Type B pancreatic cell (in vitro differentiated cells): ENCODE data around the gene APBA3. TPM values are rescaled to one million over a fixed set of nuclear protein-coding genes. Genes with fewer than 3 reads are reported as not detected.

Experiments used
- DNase-seq: peaks from one replicate; pipeline ENCODE4 v3.0.0; 2021; ENCODE audit warnings: mixed read lengths; ENCODE audit not compliant: unreplicated experiment; ENCODE audit errors: extremely low spot score
- H3K27ac Mint-ChIP-seq: 2 replicates; pipeline ENCODE4 v1.8.0; 2021; ENCODE audit warnings: mild to moderate bottlenecking, mixed read lengths
- H3K27me3 Mint-ChIP-seq: 2 replicates; pipeline ENCODE4 v1.8.0; 2021; ENCODE audit warnings: mixed read lengths
- H3K36me3 Mint-ChIP-seq: 2 replicates; pipeline ENCODE4 v1.8.0; 2021; ENCODE audit warnings: mixed read lengths
- H3K4me1 Mint-ChIP-seq: one replicate; pipeline ENCODE4 v1.8.0; 2021; ENCODE audit warnings: mixed read lengths; ENCODE audit not compliant: unreplicated experiment
- H3K4me3 Mint-ChIP-seq: 2 replicates; pipeline ENCODE4 v1.8.0; 2021; ENCODE audit warnings: mild to moderate bottlenecking, mixed read lengths
- H3K9me3 Mint-ChIP-seq: 2 replicates; pipeline ENCODE4 v1.8.0; 2021; ENCODE audit warnings: mixed read lengths
- total RNA-seq: library from RNA; stranded (reverse); gene quantifications from 2 replicates; pipeline ENCODE4 v1.2.1, GENCODE V29; 2021; ENCODE audit warnings: low replicate concordance
- TF ChIP-seq, protein P1 (sequence below): fragments of 200-600 bp; sonication (generic); conservative IDR thresholded peaks from 2 replicates; pipeline ENCODE4 v1.5.0; 2021; ENCODE audit warnings: antibody characterized with exemption, mild to moderate bottlenecking

The APBA3 gene
- total RNA-seq, 1 donor from 2014 or later: 28.5 TPM

DNA sequence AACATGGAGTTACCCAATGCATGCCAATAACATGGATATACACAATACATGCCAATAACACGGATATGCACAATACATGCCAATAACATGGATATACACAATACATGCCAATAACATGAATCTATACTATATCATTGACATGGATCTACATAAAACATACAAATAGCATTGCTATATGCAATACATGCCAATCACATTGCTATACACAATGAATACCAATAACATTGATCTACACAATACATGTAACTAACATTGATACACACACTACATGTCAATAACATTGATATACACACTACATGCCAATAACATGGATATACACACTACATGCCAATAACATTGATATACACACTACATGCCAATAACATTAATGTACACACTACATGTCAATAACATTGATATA lies 60.3 kb downstream of the APBA3 start:
- no peak for DNase-seq
- Mint-ChIP-seq H3K9me3 (no peaks in the 10 kb centered on the region), H3K4me3 (peak overlapping the region; percentile 76), H3K36me3 (no peaks in the 10 kb centered on the region), H3K27ac (no peak overlapping the region), H3K4me1 (no peaks in the 10 kb centered on the region), H3K27me3 (no peaks in the 10 kb centered on the region)
- TF ChIP-seq, protein P1, sequence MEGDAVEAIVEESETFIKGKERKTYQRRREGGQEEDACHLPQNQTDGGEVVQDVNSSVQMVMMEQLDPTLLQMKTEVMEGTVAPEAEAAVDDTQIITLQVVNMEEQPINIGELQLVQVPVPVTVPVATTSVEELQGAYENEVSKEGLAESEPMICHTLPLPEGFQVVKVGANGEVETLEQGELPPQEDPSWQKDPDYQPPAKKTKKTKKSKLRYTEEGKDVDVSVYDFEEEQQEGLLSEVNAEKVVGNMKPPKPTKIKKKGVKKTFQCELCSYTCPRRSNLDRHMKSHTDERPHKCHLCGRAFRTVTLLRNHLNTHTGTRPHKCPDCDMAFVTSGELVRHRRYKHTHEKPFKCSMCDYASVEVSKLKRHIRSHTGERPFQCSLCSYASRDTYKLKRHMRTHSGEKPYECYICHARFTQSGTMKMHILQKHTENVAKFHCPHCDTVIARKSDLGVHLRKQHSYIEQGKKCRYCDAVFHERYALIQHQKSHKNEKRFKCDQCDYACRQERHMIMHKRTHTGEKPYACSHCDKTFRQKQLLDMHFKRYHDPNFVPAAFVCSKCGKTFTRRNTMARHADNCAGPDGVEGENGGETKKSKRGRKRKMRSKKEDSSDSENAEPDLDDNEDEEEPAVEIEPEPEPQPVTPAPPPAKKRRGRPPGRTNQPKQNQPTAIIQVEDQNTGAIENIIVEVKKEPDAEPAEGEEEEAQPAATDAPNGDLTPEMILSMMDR: no peak

Other genes with a start within 250 kb of the APBA3 start
- gene TEKTIP1, start 222.5 kb downstream of the APBA3 start, total RNA-seq: 1.3 and 3.4 TPM in 2 replicates
- 74.1 and 80.9 TPM in 2 replicates for gene MFSD12, start 204.1 kb downstream of the APBA3 start, total RNA-seq
- 60.1 and 78.3 TPM in 2 replicates for gene HMG20B, start 188.7 kb downstream of the APBA3 start, total RNA-seq
- gene GIPC3, start 176.2 kb downstream of the APBA3 start, total RNA-seq: 0.07 TPM in 1 of 2 replicates, not detected in the other
- gene TBXA2R, start 154.8 kb downstream of the APBA3 start, total RNA-seq: not detected in 2 replicates
- gene CACTIN, start 134.9 kb downstream of the APBA3 start, total RNA-seq: 31.6 and 32.4 TPM in 2 replicates
- gene PIP5K1C, start 61.2 kb downstream of the APBA3 start, total RNA-seq: 35.9 and 44.5 TPM in 2 replicates
- 20.0 and 53.8 TPM in 2 replicates for gene TJP3, start 53.3 kb downstream of the APBA3 start, total RNA-seq
- 35.9 and 44.0 TPM in 2 replicates for gene MRPL54, start 990 bp upstream of the APBA3 start, total RNA-seq
- gene RAX2, start 10.5 kb upstream of the APBA3 start, total RNA-seq: not detected in 2 replicates
- gene MATK, start 24.7 kb upstream of the APBA3 start, total RNA-seq: 1.6 and 1.7 TPM in 2 replicates
- 1.00 and 4.7 TPM in 2 replicates for gene ZFR2, start 107.3 kb upstream of the APBA3 start, total RNA-seq
- 1.5 and 3.3 TPM in 2 replicates for gene ATCAY, start 119.0 kb upstream of the APBA3 start, total RNA-seq
- 0.65 TPM in 1 of 2 replicates, not detected in the other for gene NMRK2, start 171.4 kb upstream of the APBA3 start, total RNA-seq
- gene DAPK3, start 209.4 kb upstream of the APBA3 start, total RNA-seq: 83.5 and 93.0 TPM in 2 replicates
- gene EEF2, start 223.8 kb upstream of the APBA3 start, total RNA-seq: 2,827 and 2,929 TPM in 2 replicates
- gene PIAS4, start 246.0 kb upstream of the APBA3 start, total RNA-seq: 39.8 and 42.3 TPM in 2 replicates